Fibroblast of skin of abdomen (primary cell): ENCODE results near the gene CEP162.
A peak's percentile ranks its signal among the peaks of the same experiment; 100 is the strongest.
"Not testable (repeated sequence)": the region's sequence is repeated elsewhere in the genome, so short reads cannot be mapped to it uniquely, and the experiment has no call there.

Experiments
- DNase-seq: peaks from one replicate; pipeline ENCODE4 v3.0.0-alpha.2; 2013

CEP162 gene

GRCh38 chr6:84150705-84151104 lies 76.7 kb downstream of the CEP162 start:
- DNase-seq = peak; percentile 81

- DNase-seq = no peak
Measured at GRCh38 chr6:84141521-84141920, 85.9 kb downstream of the CEP162 start.

- DNase-seq = no peak
Measured at GRCh38 chr6:84139311-84139710, 88.1 kb downstream of the CEP162 start.

GRCh38 chr6:84137989-84138575 lies 89.4 kb downstream of the CEP162 start:
- no peak for DNase-seq

GRCh38 chr6:84137051-84137375 lies 90.4 kb downstream of the CEP162 start:
- DNase-seq = peak; percentile 54

- DNase-seq = peak; percentile 1
Measured at GRCh38 chr6:84136364-84137050, 90.9 kb downstream of the CEP162 start.

GRCh38 chr6:84135291-84135690 lies 92.2 kb downstream of the CEP162 start:
- no peak for DNase-seq

GRCh38 chr6:84133385-84133784 lies 94.1 kb downstream of the CEP162 start:
- DNase-seq = not testable (repeated sequence)

- DNase-seq = not testable (repeated sequence)
Measured at GRCh38 chr6:84129588-84129987, 97.9 kb downstream of the CEP162 start.

GRCh38 chr6:84123186-84123585 lies 104.3 kb downstream of the CEP162 start:
- no peak for DNase-seq

- DNase-seq = no peak
Measured at GRCh38 chr6:84119277-84119676, 108.2 kb downstream of the CEP162 start.

- no peak for DNase-seq
Measured at GRCh38 chr6:84118191-84118590, 109.3 kb downstream of the CEP162 start.

GRCh38 chr6:84114933-84115594 lies 112.4 kb downstream of the CEP162 start:
- not testable (repeated sequence) for DNase-seq

GRCh38 chr6:84111351-84111750 lies 116.1 kb downstream of the CEP162 start:
- DNase-seq = not testable (repeated sequence)

- no peak for DNase-seq
Measured at GRCh38 chr6:84107495-84107894, 119.9 kb downstream of the CEP162 start.

- DNase-seq = not testable (repeated sequence)
Measured at GRCh38 chr6:84105215-84105924, 122.1 kb downstream of the CEP162 start.

- DNase-seq = peak; percentile 58
Measured at GRCh38 chr6:84103029-84103428, 124.4 kb downstream of the CEP162 start.

GRCh38 chr6:84095156-84095555 lies 132.3 kb downstream of the CEP162 start:
- DNase-seq = no peak

- DNase-seq = peak; percentile 8
Measured at GRCh38 chr6:84093441-84094435, 133.7 kb downstream of the CEP162 start.

GRCh38 chr6:84089552-84089951 lies 137.9 kb downstream of the CEP162 start:
- no peak for DNase-seq

GRCh38 chr6:84089081-84089480 lies 138.4 kb downstream of the CEP162 start:
- no peak for DNase-seq
